Measurements from ENCODE around the gene MGMT. TPM values are rescaled to one million over a fixed set of nuclear protein-coding genes. Genes with fewer than 3 reads are reported as not detected.

MGMT gene
- total RNA-seq, 1 donor from 2014 or later = 29.7 TPM

GRCh38 chr10:129440247-129440646 is 26.8 kb upstream of the MGMT start:
- H3K9ac ChIP-seq (ENCODE audit: low read depth in 1 of 3, low read length in 3 of 3) = no peak overlapping the region
- H3K9me3 ChIP-seq (ENCODE audit: control insufficient read depth in 3 of 3, low read length in 3 of 3) = no peaks in the 10 kb centered on the region
- no peaks in the 10 kb centered on the region for H3K4me1 ChIP-seq (ENCODE audit: control insufficient read depth in 3 of 3, insufficient read depth in 3 of 3, low read length in 3 of 3)
- no peak overlapping the region for H3K27ac ChIP-seq (ENCODE audit: low read depth, low read length)
- H3K4me3 ChIP-seq (ENCODE audit: low read length in 3 of 3) = no peak overlapping the region
- H3K27me3 ChIP-seq (ENCODE audit: control insufficient read depth in 3 of 3, insufficient read depth in 3 of 3, low read length in 3 of 3) = peaks cover 0 to 4% (median 0%) of the 10 kb centered on the region in 3 donors
- no peaks in the 10 kb centered on the region for H3K36me3 ChIP-seq (ENCODE audit: control insufficient read depth in 3 of 3, insufficient read depth in 3 of 3, low read length in 3 of 3)

- no peaks in the 10 kb centered on the region for H3K4me1 ChIP-seq (ENCODE audit: control insufficient read depth in 3 of 3, insufficient read depth in 3 of 3, low read length in 3 of 3)
- H3K9ac ChIP-seq (ENCODE audit: low read depth in 1 of 3, low read length in 3 of 3) = no peak overlapping the region
- H3K27me3 ChIP-seq (ENCODE audit: control insufficient read depth in 3 of 3, insufficient read depth in 3 of 3, low read length in 3 of 3) = peaks cover 0 to 4% (median 0%) of the 10 kb centered on the region in 3 donors
- H3K27ac ChIP-seq (ENCODE audit: low read depth, low read length) = no peak overlapping the region
- H3K4me3 ChIP-seq (ENCODE audit: low read length in 3 of 3) = no peak overlapping the region
- no peaks in the 10 kb centered on the region for H3K36me3 ChIP-seq (ENCODE audit: control insufficient read depth in 3 of 3, insufficient read depth in 3 of 3, low read length in 3 of 3)
- H3K9me3 ChIP-seq (ENCODE audit: control insufficient read depth in 3 of 3, low read length in 3 of 3) = no peaks in the 10 kb centered on the region
Observed at GRCh38 chr10:129440722-129441316, 26.2 kb upstream of the MGMT start.

- H3K9ac ChIP-seq (ENCODE audit: low read depth in 1 of 3, low read length in 3 of 3) = no peak overlapping the region
Observed at GRCh38 chr10:129441372-129442009, 25.6 kb upstream of the MGMT start.

GRCh38 chr10:129442866-129443265 is 24.2 kb upstream of the MGMT start:
- Histone ChIP-seq H3K27ac (ENCODE audit: low read depth, low read length) (no peak overlapping the region), H3K36me3 (ENCODE audit: control insufficient read depth in 3 of 3, insufficient read depth in 3 of 3, low read length in 3 of 3) (no peaks in the 10 kb centered on the region), H3K4me1 (ENCODE audit: control insufficient read depth in 3 of 3, insufficient read depth in 3 of 3, low read length in 3 of 3) (no peaks in the 10 kb centered on the region), H3K9ac (ENCODE audit: low read depth in 1 of 3, low read length in 3 of 3) (no peak overlapping the region), H3K27me3 (ENCODE audit: control insufficient read depth in 3 of 3, insufficient read depth in 3 of 3, low read length in 3 of 3) (no peaks in the 10 kb centered on the region), H3K9me3 (ENCODE audit: control insufficient read depth in 3 of 3, low read length in 3 of 3) (no peaks in the 10 kb centered on the region), H3K4me3 (ENCODE audit: low read length in 3 of 3) (no peak overlapping the region)

More at GRCh38 chr10:129441372-129442009, 25.6 kb upstream of the MGMT start:
- Histone ChIP-seq H3K4me1 (ENCODE audit: control insufficient read depth in 3 of 3, insufficient read depth in 3 of 3, low read length in 3 of 3) (no peaks in the 10 kb centered on the region), H3K4me3 (ENCODE audit: low read length in 3 of 3) (no peak overlapping the region), H3K36me3 (ENCODE audit: control insufficient read depth in 3 of 3, insufficient read depth in 3 of 3, low read length in 3 of 3) (no peaks in the 10 kb centered on the region), H3K9me3 (ENCODE audit: control insufficient read depth in 3 of 3, low read length in 3 of 3) (no peaks in the 10 kb centered on the region), H3K27me3 (ENCODE audit: control insufficient read depth in 3 of 3, insufficient read depth in 3 of 3, low read length in 3 of 3) (peaks cover 0 to 4% (median 0%) of the 10 kb centered on the region in 3 donors), H3K27ac (ENCODE audit: low read depth, low read length) (no peak overlapping the region)

- no peaks in the 10 kb centered on the region for H3K36me3 ChIP-seq (ENCODE audit: control insufficient read depth in 3 of 3, insufficient read depth in 3 of 3, low read length in 3 of 3)
- no peak overlapping the region for H3K9ac ChIP-seq (ENCODE audit: low read depth in 1 of 3, low read length in 3 of 3)
- no peak overlapping the region for H3K4me3 ChIP-seq (ENCODE audit: low read length in 3 of 3)
- no peaks in the 10 kb centered on the region for H3K4me1 ChIP-seq (ENCODE audit: control insufficient read depth in 3 of 3, insufficient read depth in 3 of 3, low read length in 3 of 3)
- no peaks in the 10 kb centered on the region for H3K27me3 ChIP-seq (ENCODE audit: control insufficient read depth in 3 of 3, insufficient read depth in 3 of 3, low read length in 3 of 3)
- no peak overlapping the region for H3K27ac ChIP-seq (ENCODE audit: low read depth, low read length)
- H3K9me3 ChIP-seq (ENCODE audit: control insufficient read depth in 3 of 3, low read length in 3 of 3) = no peaks in the 10 kb centered on the region
Observed at GRCh38 chr10:129444359-129444758, 22.7 kb upstream of the MGMT start.

- H3K27me3 ChIP-seq (ENCODE audit: control insufficient read depth in 3 of 3, insufficient read depth in 3 of 3, low read length in 3 of 3) = no peaks in the 10 kb centered on the region
- no peaks in the 10 kb centered on the region for H3K36me3 ChIP-seq (ENCODE audit: control insufficient read depth in 3 of 3, insufficient read depth in 3 of 3, low read length in 3 of 3)
- H3K9ac ChIP-seq (ENCODE audit: low read depth in 1 of 3, low read length in 3 of 3) = no peak overlapping the region
- no peaks in the 10 kb centered on the region for H3K4me1 ChIP-seq (ENCODE audit: control insufficient read depth in 3 of 3, insufficient read depth in 3 of 3, low read length in 3 of 3)
- no peak overlapping the region for H3K4me3 ChIP-seq (ENCODE audit: low read length in 3 of 3)
- H3K9me3 ChIP-seq (ENCODE audit: control insufficient read depth in 3 of 3, low read length in 3 of 3) = no peaks in the 10 kb centered on the region
- no peak overlapping the region for H3K27ac ChIP-seq (ENCODE audit: low read depth, low read length)
Observed at GRCh38 chr10:129445436-129446182, 21.4 kb upstream of the MGMT start.

GRCh38 chr10:129446183-129446581 is 20.9 kb upstream of the MGMT start:
- H3K9me3 ChIP-seq (ENCODE audit: control insufficient read depth in 3 of 3, low read length in 3 of 3) = no peaks in the 10 kb centered on the region
- H3K4me3 ChIP-seq (ENCODE audit: low read length in 3 of 3) = no peak overlapping the region
- H3K4me1 ChIP-seq (ENCODE audit: control insufficient read depth in 3 of 3, insufficient read depth in 3 of 3, low read length in 3 of 3) = no peaks in the 10 kb centered on the region
- H3K36me3 ChIP-seq (ENCODE audit: control insufficient read depth in 3 of 3, insufficient read depth in 3 of 3, low read length in 3 of 3) = no peaks in the 10 kb centered on the region
- no peak overlapping the region for H3K27ac ChIP-seq (ENCODE audit: low read depth, low read length)
- no peaks in the 10 kb centered on the region for H3K27me3 ChIP-seq (ENCODE audit: control insufficient read depth in 3 of 3, insufficient read depth in 3 of 3, low read length in 3 of 3)
- H3K9ac ChIP-seq (ENCODE audit: low read depth in 1 of 3, low read length in 3 of 3) = no peak overlapping the region

GRCh38 chr10:129447486-129447885 is 19.6 kb upstream of the MGMT start:
- H3K4me3 ChIP-seq (ENCODE audit: low read length in 3 of 3) = no peak overlapping the region
- no peaks in the 10 kb centered on the region for H3K27me3 ChIP-seq (ENCODE audit: control insufficient read depth in 3 of 3, insufficient read depth in 3 of 3, low read length in 3 of 3)
- no peaks in the 10 kb centered on the region for H3K36me3 ChIP-seq (ENCODE audit: control insufficient read depth in 3 of 3, insufficient read depth in 3 of 3, low read length in 3 of 3)
- no peak overlapping the region for H3K27ac ChIP-seq (ENCODE audit: low read depth, low read length)
- H3K9ac ChIP-seq (ENCODE audit: low read depth in 1 of 3, low read length in 3 of 3) = no peak overlapping the region
- peaks cover 0 to 2% (median 0%) of the 10 kb centered on the region in 3 donors for H3K9me3 ChIP-seq (ENCODE audit: control insufficient read depth in 3 of 3, low read length in 3 of 3)
- no peaks in the 10 kb centered on the region for H3K4me1 ChIP-seq (ENCODE audit: control insufficient read depth in 3 of 3, insufficient read depth in 3 of 3, low read length in 3 of 3)

GRCh38 chr10:129448086-129448485 is 19.0 kb upstream of the MGMT start:
- no peaks in the 10 kb centered on the region for H3K36me3 ChIP-seq (ENCODE audit: control insufficient read depth in 3 of 3, insufficient read depth in 3 of 3, low read length in 3 of 3)
- H3K4me3 ChIP-seq (ENCODE audit: low read length in 3 of 3) = no peak overlapping the region
- H3K9ac ChIP-seq (ENCODE audit: low read depth in 1 of 3, low read length in 3 of 3) = no peak overlapping the region
- no peak overlapping the region for H3K27ac ChIP-seq (ENCODE audit: low read depth, low read length)
- H3K4me1 ChIP-seq (ENCODE audit: control insufficient read depth in 3 of 3, insufficient read depth in 3 of 3, low read length in 3 of 3) = no peaks in the 10 kb centered on the region
- H3K27me3 ChIP-seq (ENCODE audit: control insufficient read depth in 3 of 3, insufficient read depth in 3 of 3, low read length in 3 of 3) = no peaks in the 10 kb centered on the region
- H3K9me3 ChIP-seq (ENCODE audit: control insufficient read depth in 3 of 3, low read length in 3 of 3) = peaks cover 0 to 2% (median 0%) of the 10 kb centered on the region in 3 donors

GRCh38 chr10:129448539-129448938 is 18.5 kb upstream of the MGMT start:
- no peaks in the 10 kb centered on the region for H3K4me1 ChIP-seq (ENCODE audit: control insufficient read depth in 3 of 3, insufficient read depth in 3 of 3, low read length in 3 of 3)
- no peaks in the 10 kb centered on the region for H3K36me3 ChIP-seq (ENCODE audit: control insufficient read depth in 3 of 3, insufficient read depth in 3 of 3, low read length in 3 of 3)
- no peak overlapping the region for H3K9ac ChIP-seq (ENCODE audit: low read depth in 1 of 3, low read length in 3 of 3)
- no peak overlapping the region for H3K4me3 ChIP-seq (ENCODE audit: low read length in 3 of 3)
- H3K9me3 ChIP-seq (ENCODE audit: control insufficient read depth in 3 of 3, low read length in 3 of 3) = peaks cover 0 to 2% (median 0%) of the 10 kb centered on the region in 3 donors
- H3K27ac ChIP-seq (ENCODE audit: low read depth, low read length) = no peak overlapping the region
- no peaks in the 10 kb centered on the region for H3K27me3 ChIP-seq (ENCODE audit: control insufficient read depth in 3 of 3, insufficient read depth in 3 of 3, low read length in 3 of 3)

Data from skeletal muscle tissue (tissue), 4 donors.